ENCODE data around the gene ADAM17.
"Not testable (repeated sequence)": the region's sequence is repeated elsewhere in the genome, so short reads cannot be mapped to it uniquely, and the experiment has no call there.

Gene ADAM17

DNA sequence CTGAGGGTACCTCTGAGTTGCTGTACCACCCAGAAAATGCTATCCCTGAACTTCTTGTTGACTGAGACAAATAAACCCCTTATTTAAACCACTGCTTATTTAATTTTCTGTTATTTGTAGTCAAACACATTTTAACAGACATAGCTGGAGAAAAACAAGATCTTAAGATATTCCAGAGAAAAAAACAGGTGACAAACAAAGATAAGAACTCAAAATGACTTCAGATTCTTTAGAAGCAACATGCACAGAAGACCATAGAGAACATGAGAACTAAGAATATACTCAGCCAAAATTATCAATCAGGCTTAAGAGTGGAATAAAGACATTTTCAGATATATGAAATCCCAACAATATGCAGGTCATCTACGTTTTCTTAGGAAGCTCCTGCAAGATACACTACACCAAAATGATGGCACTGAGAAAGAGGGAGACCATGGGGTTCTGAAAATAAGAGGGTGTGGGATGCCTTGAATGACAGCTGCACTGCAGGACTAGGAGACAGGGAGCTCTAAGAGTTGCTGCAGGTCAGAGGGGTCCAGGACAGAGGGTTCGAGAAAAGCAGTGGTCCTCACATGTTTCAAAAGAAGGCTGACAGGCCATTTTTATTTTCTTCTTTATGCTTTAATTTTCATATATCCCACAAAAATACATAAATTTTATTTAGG is 38.4 kb downstream of the ADAM17 start:
- H3K4me3 ChIP-seq (ENCODE audit: low read depth in 1 of 2, low read length in 2 of 2), result no peak overlapping the region
- H3K27ac ChIP-seq (ENCODE audit: low read length), result no peak overlapping the region
- H3K27me3 ChIP-seq (ENCODE audit: low read depth, low read length), result no peaks in the 10 kb centered on the region
- no peaks in the 10 kb centered on the region for H3K9me3 ChIP-seq (ENCODE audit: control insufficient read depth in 1 of 2, low read length in 2 of 2)
- no peaks in the 10 kb centered on the region for H3K4me1 ChIP-seq (ENCODE audit: control insufficient read depth in 1 of 2, insufficient read depth in 2 of 2, low read length in 2 of 2)
- peaks cover 38 to 57% of the 10 kb centered on the region in 2 donors for H3K36me3 ChIP-seq (ENCODE audit: control insufficient read depth in 1 of 2, insufficient read depth in 2 of 2, low read length in 2 of 2)

DNA sequence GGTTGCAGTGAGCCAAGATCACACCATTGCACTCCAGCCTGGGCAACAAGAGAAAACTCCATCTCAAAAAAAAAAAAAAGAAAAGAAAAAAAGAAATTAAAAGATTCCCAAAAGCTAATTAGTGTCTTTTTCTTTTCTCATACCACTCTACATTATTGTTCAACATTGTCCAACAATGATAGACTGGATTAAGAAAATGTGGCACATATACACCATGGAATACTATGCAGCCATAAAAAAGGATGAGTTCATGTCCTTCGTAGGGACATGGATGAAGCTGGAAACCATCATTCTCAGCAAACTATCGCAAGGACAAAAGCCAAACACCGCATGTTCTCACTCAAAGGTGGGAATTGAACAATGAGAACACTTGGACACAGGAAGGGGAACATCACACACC is 41.7 kb downstream of the ADAM17 start:
- H3K27ac ChIP-seq (ENCODE audit: low read length); H3K9me3 ChIP-seq (ENCODE audit: control insufficient read depth in 1 of 2, low read length in 2 of 2); H3K27me3 ChIP-seq (ENCODE audit: low read depth, low read length); H3K4me3 ChIP-seq (ENCODE audit: low read depth in 1 of 2, low read length in 2 of 2); H3K4me1 ChIP-seq (ENCODE audit: control insufficient read depth in 1 of 2, insufficient read depth in 2 of 2, low read length in 2 of 2): not testable (repeated sequence)
- peaks cover 27 to 36% of the 10 kb centered on the region in 2 donors for H3K36me3 ChIP-seq (ENCODE audit: control insufficient read depth in 1 of 2, insufficient read depth in 2 of 2, low read length in 2 of 2)

- no peak overlapping the region for H3K4me3 ChIP-seq (ENCODE audit: low read depth in 1 of 2, low read length in 2 of 2)
- no peaks in the 10 kb centered on the region for H3K9me3 ChIP-seq (ENCODE audit: control insufficient read depth in 1 of 2, low read length in 2 of 2)
- H3K27me3 ChIP-seq (ENCODE audit: low read depth, low read length), result no peaks in the 10 kb centered on the region
- H3K4me1 ChIP-seq (ENCODE audit: control insufficient read depth in 1 of 2, insufficient read depth in 2 of 2, low read length in 2 of 2), result no peaks in the 10 kb centered on the region
- peaks cover 16 to 19% of the 10 kb centered on the region in 2 donors for H3K36me3 ChIP-seq (ENCODE audit: control insufficient read depth in 1 of 2, insufficient read depth in 2 of 2, low read length in 2 of 2)
- H3K27ac ChIP-seq (ENCODE audit: low read length), result no peak overlapping the region
Observed at GRCh38 chr2:9508931-9509330, 46.7 kb downstream of the ADAM17 start.

GRCh38 chr2:9498210-9498609 is 57.4 kb downstream of the ADAM17 start:
- H3K36me3 ChIP-seq (ENCODE audit: control insufficient read depth in 1 of 2, insufficient read depth in 2 of 2, low read length in 2 of 2), result peaks cover 48 to 55% of the 10 kb centered on the region in 2 donors

GRCh38 chr2:9497017-9497416 is 58.6 kb downstream of the ADAM17 start:
- H3K4me1 ChIP-seq (ENCODE audit: control insufficient read depth in 1 of 2, insufficient read depth in 2 of 2, low read length in 2 of 2), result no peaks in the 10 kb centered on the region
- no peaks in the 10 kb centered on the region for H3K27me3 ChIP-seq (ENCODE audit: low read depth, low read length)
- no peak overlapping the region for H3K4me3 ChIP-seq (ENCODE audit: low read depth in 1 of 2, low read length in 2 of 2)
- H3K36me3 ChIP-seq (ENCODE audit: control insufficient read depth in 1 of 2, insufficient read depth in 2 of 2, low read length in 2 of 2), result peaks cover 54 to 59% of the 10 kb centered on the region in 2 donors
- no peaks in the 10 kb centered on the region for H3K9me3 ChIP-seq (ENCODE audit: control insufficient read depth in 1 of 2, low read length in 2 of 2)
- H3K27ac ChIP-seq (ENCODE audit: low read length), result no peak overlapping the region

More at GRCh38 chr2:9498210-9498609, 57.4 kb downstream of the ADAM17 start:
- no peak overlapping the region for H3K4me3 ChIP-seq (ENCODE audit: low read depth in 1 of 2, low read length in 2 of 2)
- no peaks in the 10 kb centered on the region for H3K4me1 ChIP-seq (ENCODE audit: control insufficient read depth in 1 of 2, insufficient read depth in 2 of 2, low read length in 2 of 2)
- H3K27ac ChIP-seq (ENCODE audit: low read length), result no peak overlapping the region
- H3K27me3 ChIP-seq (ENCODE audit: low read depth, low read length), result no peaks in the 10 kb centered on the region
- H3K9me3 ChIP-seq (ENCODE audit: control insufficient read depth in 1 of 2, low read length in 2 of 2), result no peaks in the 10 kb centered on the region

- Histone ChIP-seq H3K9me3 (ENCODE audit: control insufficient read depth in 1 of 2, low read length in 2 of 2) (no peaks in the 10 kb centered on the region), H3K27ac (ENCODE audit: low read length) (no peak overlapping the region), H3K36me3 (ENCODE audit: control insufficient read depth in 1 of 2, insufficient read depth in 2 of 2, low read length in 2 of 2) (peaks cover 71 to 78% of the 10 kb centered on the region in 2 donors), H3K4me1 (ENCODE audit: control insufficient read depth in 1 of 2, insufficient read depth in 2 of 2, low read length in 2 of 2) (no peaks in the 10 kb centered on the region), H3K27me3 (ENCODE audit: low read depth, low read length) (no peaks in the 10 kb centered on the region), H3K4me3 (ENCODE audit: low read depth in 1 of 2, low read length in 2 of 2) (no peak overlapping the region)
Observed at GRCh38 chr2:9494081-9494480, 61.5 kb downstream of the ADAM17 start.

- Histone ChIP-seq H3K4me1 (ENCODE audit: control insufficient read depth in 1 of 2, insufficient read depth in 2 of 2, low read length in 2 of 2) (no peaks in the 10 kb centered on the region), H3K27ac (ENCODE audit: low read length) (no peak overlapping the region), H3K9me3 (ENCODE audit: control insufficient read depth in 1 of 2, low read length in 2 of 2) (no peaks in the 10 kb centered on the region), H3K36me3 (ENCODE audit: control insufficient read depth in 1 of 2, insufficient read depth in 2 of 2, low read length in 2 of 2) (peaks cover 76 to 84% of the 10 kb centered on the region in 2 donors), H3K27me3 (ENCODE audit: low read depth, low read length) (no peaks in the 10 kb centered on the region), H3K4me3 (ENCODE audit: low read depth in 1 of 2, low read length in 2 of 2) (no peak overlapping the region)
Observed at GRCh38 chr2:9493478-9493877, 62.2 kb downstream of the ADAM17 start.

DNA sequence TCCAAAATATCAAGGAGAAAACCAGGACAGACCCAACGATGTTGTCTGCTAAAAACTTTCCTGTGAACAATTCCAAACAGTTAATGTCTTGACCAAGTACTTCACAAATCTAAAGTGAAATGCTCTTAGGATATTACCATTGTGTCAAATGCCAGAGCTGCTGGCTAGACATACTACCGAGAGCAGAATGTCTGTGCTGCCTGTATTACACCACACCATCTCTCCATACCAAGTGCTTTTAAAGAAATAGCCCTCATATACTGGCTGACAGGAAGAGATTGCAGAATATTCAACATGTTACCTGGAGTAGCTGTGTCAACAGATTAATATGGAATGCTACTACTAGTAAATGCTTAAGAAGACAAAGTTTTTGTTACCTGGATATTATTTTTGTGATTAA is 62.7 kb downstream of the ADAM17 start:
- H3K36me3 ChIP-seq (ENCODE audit: control insufficient read depth in 1 of 2, insufficient read depth in 2 of 2, low read length in 2 of 2), result peaks cover 81 to 89% of the 10 kb centered on the region in 2 donors

GRCh38 chr2:9490789-9491188 is 64.8 kb downstream of the ADAM17 start:
- H3K4me1 ChIP-seq (ENCODE audit: control insufficient read depth in 1 of 2, insufficient read depth in 2 of 2, low read length in 2 of 2), result no peaks in the 10 kb centered on the region
- H3K36me3 ChIP-seq (ENCODE audit: control insufficient read depth in 1 of 2, insufficient read depth in 2 of 2, low read length in 2 of 2), result peaks cover 85 to 93% of the 10 kb centered on the region in 2 donors
- no peak overlapping the region for H3K4me3 ChIP-seq (ENCODE audit: low read depth in 1 of 2, low read length in 2 of 2)

More for the DNA sequence above, 62.7 kb downstream of the ADAM17 start:
- Histone ChIP-seq H3K27me3 (ENCODE audit: low read depth, low read length) (no peaks in the 10 kb centered on the region), H3K9me3 (ENCODE audit: control insufficient read depth in 1 of 2, low read length in 2 of 2) (no peaks in the 10 kb centered on the region), H3K4me3 (ENCODE audit: low read depth in 1 of 2, low read length in 2 of 2) (no peak overlapping the region), H3K27ac (ENCODE audit: low read length) (no peak overlapping the region), H3K4me1 (ENCODE audit: control insufficient read depth in 1 of 2, insufficient read depth in 2 of 2, low read length in 2 of 2) (no peaks in the 10 kb centered on the region)

GRCh38 chr2:9488583-9489547 is 66.8 kb downstream of the ADAM17 start:
- no peaks in the 10 kb centered on the region for H3K4me1 ChIP-seq (ENCODE audit: control insufficient read depth in 1 of 2, insufficient read depth in 2 of 2, low read length in 2 of 2)
- H3K27me3 ChIP-seq (ENCODE audit: low read depth, low read length), result no peaks in the 10 kb centered on the region
- no peak overlapping the region for H3K27ac ChIP-seq (ENCODE audit: low read length)
- H3K9me3 ChIP-seq (ENCODE audit: control insufficient read depth in 1 of 2, low read length in 2 of 2), result no peaks in the 10 kb centered on the region
- H3K4me3 ChIP-seq (ENCODE audit: low read depth in 1 of 2, low read length in 2 of 2), result no peak overlapping the region
- H3K36me3 ChIP-seq (ENCODE audit: control insufficient read depth in 1 of 2, insufficient read depth in 2 of 2, low read length in 2 of 2), result peaks cover 91 to 98% of the 10 kb centered on the region in 2 donors

More at GRCh38 chr2:9490789-9491188, 64.8 kb downstream of the ADAM17 start:
- Histone ChIP-seq H3K9me3 (ENCODE audit: control insufficient read depth in 1 of 2, low read length in 2 of 2) (no peaks in the 10 kb centered on the region), H3K27ac (ENCODE audit: low read length) (no peak overlapping the region), H3K27me3 (ENCODE audit: low read depth, low read length) (no peaks in the 10 kb centered on the region)

GRCh38 chr2:9484533-9484932 is 71.1 kb downstream of the ADAM17 start:
- no peaks in the 10 kb centered on the region for H3K9me3 ChIP-seq (ENCODE audit: control insufficient read depth in 1 of 2, low read length in 2 of 2)
- H3K27ac ChIP-seq (ENCODE audit: low read length), result no peak overlapping the region
- no peak overlapping the region for H3K4me3 ChIP-seq (ENCODE audit: low read depth in 1 of 2, low read length in 2 of 2)
- H3K27me3 ChIP-seq (ENCODE audit: low read depth, low read length), result no peaks in the 10 kb centered on the region
- H3K36me3 ChIP-seq (ENCODE audit: control insufficient read depth in 1 of 2, insufficient read depth in 2 of 2, low read length in 2 of 2), result peaks cover 79 to 96% of the 10 kb centered on the region in 2 donors
- H3K4me1 ChIP-seq (ENCODE audit: control insufficient read depth in 1 of 2, insufficient read depth in 2 of 2, low read length in 2 of 2), result no peaks in the 10 kb centered on the region

Measured in muscle layer of duodenum (tissue), 2 donors.